Fibroblast of skin of back (primary cell): ENCODE measurements around the gene MYO3B.
A peak's percentile ranks its signal among the peaks of the same experiment; 100 is the strongest.

Experiments used
- DNase-seq: peaks from one replicate; pipeline ENCODE4 v3.0.0-alpha.2; 2013

Gene MYO3B

GRCh38 chr2:170161516-170162270 lies 16.3 kb upstream of the MYO3B start:
- DNase-seq, result no peak

GRCh38 chr2:170162271-170162632 lies 15.7 kb upstream of the MYO3B start:
- DNase-seq, result peak; percentile 47

- DNase-seq, result no peak
These were observed 14.4 kb upstream of the MYO3B start for GRCh38 chr2:170163411-170164065.

GRCh38 chr2:170165129-170165528 lies 12.8 kb upstream of the MYO3B start:
- DNase-seq, result no peak

- DNase-seq, result no peak
These were observed 11.2 kb upstream of the MYO3B start for GRCh38 chr2:170166735-170167134.

- DNase-seq, result no peak
These were observed 7.5 kb upstream of the MYO3B start for GRCh38 chr2:170170281-170171040.

GRCh38 chr2:170176212-170176611 lies 1.7 kb upstream of the MYO3B start:
- no peak for DNase-seq

- DNase-seq, result no peak
These were observed 2.2 kb downstream of the MYO3B start for GRCh38 chr2:170180031-170180566.

- DNase-seq, result no peak
These were observed 3.7 kb downstream of the MYO3B start for GRCh38 chr2:170181602-170182001.

- DNase-seq, result no peak
These were observed 7.4 kb downstream of the MYO3B start for GRCh38 chr2:170185319-170185718.

- no peak for DNase-seq
These were observed 11.8 kb downstream of the MYO3B start for GRCh38 chr2:170189757-170190156.

GRCh38 chr2:170190172-170190571 lies 12.2 kb downstream of the MYO3B start:
- no peak for DNase-seq

GRCh38 chr2:170191166-170191866 lies 13.4 kb downstream of the MYO3B start:
- no peak for DNase-seq

- DNase-seq, result no peak
These were observed 19.0 kb downstream of the MYO3B start for GRCh38 chr2:170196963-170197362.

GRCh38 chr2:170201275-170201674 lies 23.3 kb downstream of the MYO3B start:
- DNase-seq, result no peak

GRCh38 chr2:170201734-170202393 lies 23.9 kb downstream of the MYO3B start:
- DNase-seq, result no peak

GRCh38 chr2:170202437-170202836 lies 24.5 kb downstream of the MYO3B start:
- no peak for DNase-seq

GRCh38 chr2:170204298-170204951 lies 26.5 kb downstream of the MYO3B start:
- DNase-seq, result no peak

GRCh38 chr2:170206246-170206645 lies 28.3 kb downstream of the MYO3B start:
- DNase-seq, result no peak

GRCh38 chr2:170206805-170207407 lies 29.0 kb downstream of the MYO3B start:
- no peak for DNase-seq

- DNase-seq, result no peak
These were observed 30.0 kb downstream of the MYO3B start for GRCh38 chr2:170207901-170208300.
